VCaP (cell line): ENCODE results near the gene PHF2.

Experiments
- H3K27ac ChIP-seq: fragments of 450-650 bp; 2 replicates; pipeline ENCODE4 v1.5.1; 2017
- TF ChIP-seq, protein P1 (sequence below): fragments of 450-650 bp; conservative IDR thresholded peaks from 2 replicates; pipeline ENCODE4 v1.5.1; 2017; ENCODE audit warnings: mild to moderate bottlenecking, moderate library complexity

PHF2 gene

DNA sequence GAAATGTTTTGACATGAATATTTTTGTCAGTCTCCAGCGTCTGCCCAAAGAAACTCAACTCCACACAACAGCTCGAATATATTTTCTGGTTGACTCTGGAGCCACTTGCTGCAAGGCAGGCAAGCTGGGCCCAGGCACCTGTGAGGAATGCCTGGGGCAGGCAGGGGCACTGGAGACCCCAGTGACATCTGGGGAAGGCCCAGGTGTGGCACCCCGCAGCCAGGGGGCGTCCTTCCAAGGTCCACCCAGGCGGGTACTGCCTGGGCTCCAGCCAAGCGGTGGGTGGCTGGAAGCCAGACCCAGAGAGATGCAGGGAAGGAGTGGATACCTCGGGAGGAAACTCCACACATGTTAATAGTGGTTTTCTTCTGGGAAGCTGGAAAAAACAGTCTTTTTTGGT, 125.9 kb downstream of the PHF2 start:
- TF ChIP-seq, protein P1, sequence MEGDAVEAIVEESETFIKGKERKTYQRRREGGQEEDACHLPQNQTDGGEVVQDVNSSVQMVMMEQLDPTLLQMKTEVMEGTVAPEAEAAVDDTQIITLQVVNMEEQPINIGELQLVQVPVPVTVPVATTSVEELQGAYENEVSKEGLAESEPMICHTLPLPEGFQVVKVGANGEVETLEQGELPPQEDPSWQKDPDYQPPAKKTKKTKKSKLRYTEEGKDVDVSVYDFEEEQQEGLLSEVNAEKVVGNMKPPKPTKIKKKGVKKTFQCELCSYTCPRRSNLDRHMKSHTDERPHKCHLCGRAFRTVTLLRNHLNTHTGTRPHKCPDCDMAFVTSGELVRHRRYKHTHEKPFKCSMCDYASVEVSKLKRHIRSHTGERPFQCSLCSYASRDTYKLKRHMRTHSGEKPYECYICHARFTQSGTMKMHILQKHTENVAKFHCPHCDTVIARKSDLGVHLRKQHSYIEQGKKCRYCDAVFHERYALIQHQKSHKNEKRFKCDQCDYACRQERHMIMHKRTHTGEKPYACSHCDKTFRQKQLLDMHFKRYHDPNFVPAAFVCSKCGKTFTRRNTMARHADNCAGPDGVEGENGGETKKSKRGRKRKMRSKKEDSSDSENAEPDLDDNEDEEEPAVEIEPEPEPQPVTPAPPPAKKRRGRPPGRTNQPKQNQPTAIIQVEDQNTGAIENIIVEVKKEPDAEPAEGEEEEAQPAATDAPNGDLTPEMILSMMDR, result no peak
- H3K27ac ChIP-seq, result no peak overlapping the region

DNA sequence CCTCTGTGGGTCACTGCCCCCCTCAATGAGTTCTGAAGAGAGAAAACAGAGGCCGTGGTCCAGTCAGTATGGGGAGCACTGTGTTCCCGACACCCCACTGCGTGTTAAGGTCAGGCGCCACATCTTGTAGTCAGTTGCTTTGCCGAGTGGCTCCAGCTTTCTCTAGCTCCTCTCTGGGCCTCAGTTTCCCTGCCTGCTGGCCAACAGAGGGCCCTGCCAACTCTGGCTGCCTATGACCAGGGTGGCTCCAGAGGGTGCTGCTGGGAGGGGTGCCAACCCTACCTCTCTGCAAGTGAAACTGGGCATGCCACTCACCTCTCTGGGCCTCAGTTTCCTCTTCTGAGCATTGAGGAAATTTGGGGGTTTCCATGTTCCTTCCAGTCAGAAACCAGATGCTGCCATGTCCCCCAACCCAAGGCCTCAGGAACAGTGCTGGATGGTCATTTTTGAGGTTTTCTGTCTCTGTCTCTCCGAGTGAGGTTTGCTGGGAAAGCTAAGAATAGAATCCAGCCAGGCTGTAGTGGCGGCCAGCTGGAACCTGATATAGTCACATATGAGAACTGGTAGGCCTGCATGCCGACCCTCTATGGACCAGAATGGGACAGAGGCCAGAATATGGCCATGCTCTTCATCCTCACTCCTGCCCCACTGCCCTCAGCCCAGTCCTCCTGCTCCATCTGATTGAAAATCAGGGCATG, 132.1 kb downstream of the PHF2 start:
- TF ChIP-seq, protein P1, result no peak
- H3K27ac ChIP-seq, result no peak overlapping the region

DNA sequence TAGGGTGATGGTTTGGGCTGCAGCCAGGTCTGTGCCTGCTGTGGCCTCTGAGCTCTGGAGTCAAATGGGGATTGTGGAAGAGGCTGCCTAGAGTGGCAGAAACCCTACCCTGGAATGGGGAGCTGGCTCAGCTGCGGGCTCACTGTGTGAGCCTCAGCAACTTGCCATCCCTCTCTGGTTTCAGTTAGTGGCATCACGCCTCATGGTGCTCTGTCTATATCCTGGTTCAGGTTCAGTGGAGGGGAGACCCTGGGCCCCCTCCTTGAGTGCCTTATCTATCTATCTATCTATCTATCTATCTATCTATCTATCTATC, 132.6 kb downstream of the PHF2 start:
- H3K27ac ChIP-seq, result no peak overlapping the region
- TF ChIP-seq, protein P1, result no peak

DNA sequence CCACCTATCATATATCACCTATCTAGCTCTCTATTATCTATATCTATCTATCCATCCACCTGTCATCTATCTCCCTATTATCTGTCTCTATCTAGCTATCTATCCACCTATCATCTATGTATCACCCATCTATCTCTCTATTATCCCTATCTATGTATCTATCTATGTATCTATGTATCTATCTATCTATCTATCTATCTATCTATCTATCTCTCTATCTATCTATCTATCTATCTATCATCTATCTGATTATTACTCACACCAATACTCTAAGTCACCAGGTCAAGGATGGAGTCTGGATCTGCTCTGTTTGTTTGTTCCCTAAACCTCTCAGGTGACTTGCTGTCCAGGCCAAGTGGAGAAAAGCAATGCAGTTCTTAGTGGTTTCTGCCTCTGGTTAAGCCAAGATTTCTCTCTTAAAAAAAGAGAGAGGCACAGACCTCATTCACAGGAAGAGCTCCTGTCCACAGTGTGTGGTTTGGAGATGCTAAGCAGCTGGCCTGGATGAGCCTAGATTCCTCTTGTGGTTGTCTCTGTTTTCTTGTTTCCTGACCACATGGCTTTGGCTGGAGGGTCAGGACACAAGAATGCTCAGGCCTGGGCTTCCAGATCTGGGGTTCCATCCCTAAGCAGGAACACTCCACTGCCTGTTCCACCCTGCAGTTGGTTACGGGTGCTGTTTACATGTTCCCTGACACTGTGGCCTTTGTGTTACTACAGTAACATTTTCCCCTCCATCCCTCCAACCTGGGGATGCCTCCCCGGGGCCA, 133.4 kb downstream of the PHF2 start:
- TF ChIP-seq, protein P1, result no peak
- no peak overlapping the region for H3K27ac ChIP-seq

DNA sequence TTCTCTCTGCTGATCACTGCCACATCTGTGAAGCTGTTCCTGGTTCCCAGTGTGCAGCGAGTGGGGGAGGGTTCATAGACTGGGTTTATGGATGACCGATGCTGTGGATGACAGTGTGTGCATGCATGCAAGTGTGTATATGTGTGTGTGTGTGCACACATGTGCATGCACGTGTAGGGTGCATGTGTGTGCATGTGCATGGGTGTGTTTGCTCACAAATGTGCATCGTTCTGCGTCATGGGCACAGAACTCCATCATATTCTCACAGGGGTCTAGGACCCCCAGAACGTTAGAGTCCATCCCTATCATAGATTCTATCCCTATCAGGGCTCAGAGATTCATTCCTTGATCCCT, 134.0 kb downstream of the PHF2 start:
- TF ChIP-seq, protein P1, result no peak
- no peak overlapping the region for H3K27ac ChIP-seq

DNA sequence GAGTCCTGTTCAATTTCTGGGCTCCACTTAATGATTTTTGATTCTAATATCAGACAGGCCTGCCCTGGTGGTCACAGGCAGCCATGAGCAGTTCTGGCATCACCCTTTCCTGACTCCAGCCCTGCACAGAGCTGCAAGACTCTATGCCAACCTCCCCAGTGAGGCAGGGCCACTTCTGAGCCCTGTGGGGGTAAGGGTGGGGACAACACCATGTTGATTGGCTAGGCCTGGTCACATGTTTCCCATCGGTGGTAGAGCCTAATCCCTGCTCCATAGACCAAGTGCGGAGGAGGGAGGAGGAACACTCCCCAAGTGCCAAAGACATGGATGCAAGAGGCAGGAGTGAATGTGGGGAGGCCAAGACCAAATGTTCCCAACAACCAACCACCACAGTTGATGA, 134.6 kb downstream of the PHF2 start:
- H3K27ac ChIP-seq, result no peak overlapping the region
- TF ChIP-seq, protein P1, result no peak

DNA sequence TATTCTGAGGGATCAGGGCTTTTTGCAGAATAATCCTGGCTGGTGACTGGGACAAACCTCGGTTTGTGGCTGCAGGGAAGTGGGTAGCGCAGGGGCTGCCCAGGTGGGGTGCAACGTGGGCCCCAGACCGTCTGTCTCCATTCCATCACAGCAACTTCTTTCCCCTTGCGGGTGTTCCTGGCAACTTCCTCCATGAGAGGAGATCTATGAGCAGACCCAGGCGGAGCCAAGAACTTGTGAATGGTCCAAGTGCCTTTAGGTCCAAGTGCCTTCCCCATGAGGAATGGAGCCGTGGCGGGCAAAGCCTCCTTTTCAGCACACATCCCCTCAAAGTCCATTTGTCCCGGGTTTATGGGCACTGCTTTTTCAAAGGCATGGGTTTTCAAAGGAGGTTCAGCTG, 136.5 kb downstream of the PHF2 start:
- TF ChIP-seq, protein P1, result no peak
- no peak overlapping the region for H3K27ac ChIP-seq
